ENCODE results near the gene BHLHE41.

BHLHE41 gene

DNA sequence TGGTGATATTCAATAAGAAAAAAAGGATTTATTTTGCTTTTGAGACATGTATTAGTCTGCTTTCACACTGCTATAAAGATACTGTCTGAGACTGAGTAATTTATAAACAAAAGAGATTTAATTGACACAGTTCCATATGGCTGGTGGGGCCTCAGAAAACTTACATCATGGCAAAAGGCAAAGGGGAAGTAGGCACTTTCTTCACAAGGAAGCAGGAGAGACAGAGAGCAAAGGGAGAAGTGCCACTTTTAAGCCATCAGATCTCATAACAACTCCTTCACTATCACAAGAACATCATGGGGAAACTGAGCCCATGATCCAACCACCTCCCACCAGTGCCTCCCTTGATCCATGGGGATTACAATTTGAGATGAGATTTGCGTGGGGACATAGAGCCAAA is 43.9 kb downstream of the BHLHE41 start:
- no peak for ATAC-seq

DNA sequence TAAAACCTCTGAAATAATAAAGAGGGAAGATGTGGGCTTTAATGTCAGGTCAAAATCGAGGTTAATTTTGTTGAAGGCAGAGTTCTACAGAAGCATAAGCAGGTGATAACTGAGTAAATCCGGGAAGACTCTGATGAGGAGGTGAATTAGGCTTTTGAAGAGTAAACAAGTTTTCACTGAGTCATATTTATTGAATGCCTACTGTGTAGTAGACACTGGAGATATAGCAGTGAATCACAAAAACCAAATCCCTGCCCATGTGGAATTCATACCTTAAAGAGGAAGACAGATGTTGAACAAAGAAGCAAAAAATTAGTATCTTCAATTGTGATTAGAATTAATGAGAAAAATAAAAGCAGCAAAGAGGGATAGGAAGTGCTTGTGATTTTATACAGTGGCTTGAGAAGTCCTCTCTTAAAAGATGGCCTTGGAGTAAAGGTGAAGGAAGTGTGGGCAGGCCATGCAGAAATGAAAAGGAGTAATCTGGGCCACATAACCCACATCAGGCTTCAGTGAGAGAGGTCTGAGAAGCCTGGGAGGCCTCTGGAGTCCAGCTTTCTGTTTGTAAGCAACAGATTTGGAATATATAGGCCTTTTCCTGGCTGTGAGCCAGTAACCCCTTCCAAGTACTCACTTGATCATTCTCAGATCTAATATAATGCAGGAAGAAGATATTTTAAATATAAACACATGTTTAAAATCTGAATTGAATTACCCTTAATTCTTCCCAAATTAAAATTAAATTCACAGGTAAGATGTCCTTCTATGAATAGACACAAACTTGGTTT is 46.7 kb downstream of the BHLHE41 start:
- no peak; the same call in 2 of the 3 replicates for ATAC-seq

More for the DNA sequence above, 43.9 kb downstream of the BHLHE41 start:
- TF ChIP-seq ZNF565 (CRISPR knock-in tag; conservative IDR thresholded peaks at IDR 0.05; ENCODE audit: low read depth) (no peak), TCF4 (CRISPR knock-in tag; IDR thresholded peaks at IDR 0.05; ENCODE audit: borderline replicate concordance) (no peak), ZC3H10 (CRISPR knock-in tag; IDR thresholded peaks at IDR 0.05) (no peak), ZNF70 (CRISPR knock-in tag; IDR thresholded peaks at IDR 0.05) (no peak), SNAI2 (CRISPR knock-in tag; IDR thresholded peaks at IDR 0.05) (no peak), ARNTL (CRISPR knock-in tag; IDR thresholded peaks at IDR 0.05; ENCODE audit: borderline replicate concordance, low read depth) (no peak), TOX (CRISPR knock-in tag; IDR thresholded peaks at IDR 0.05; ENCODE audit: borderline replicate concordance) (no peak), RARB (CRISPR knock-in tag; IDR thresholded peaks at IDR 0.05) (no peak), BACH2 (CRISPR knock-in tag; IDR thresholded peaks at IDR 0.05; ENCODE audit: borderline replicate concordance) (no peak), ZNF8 (CRISPR knock-in tag; IDR thresholded peaks at IDR 0.05) (no peak), OSR1 (CRISPR knock-in tag; IDR thresholded peaks at IDR 0.05) (no peak), ZFP3 (CRISPR knock-in tag; IDR thresholded peaks at IDR 0.05) (no peak)
- TF ChIP-seq, protein P1, sequence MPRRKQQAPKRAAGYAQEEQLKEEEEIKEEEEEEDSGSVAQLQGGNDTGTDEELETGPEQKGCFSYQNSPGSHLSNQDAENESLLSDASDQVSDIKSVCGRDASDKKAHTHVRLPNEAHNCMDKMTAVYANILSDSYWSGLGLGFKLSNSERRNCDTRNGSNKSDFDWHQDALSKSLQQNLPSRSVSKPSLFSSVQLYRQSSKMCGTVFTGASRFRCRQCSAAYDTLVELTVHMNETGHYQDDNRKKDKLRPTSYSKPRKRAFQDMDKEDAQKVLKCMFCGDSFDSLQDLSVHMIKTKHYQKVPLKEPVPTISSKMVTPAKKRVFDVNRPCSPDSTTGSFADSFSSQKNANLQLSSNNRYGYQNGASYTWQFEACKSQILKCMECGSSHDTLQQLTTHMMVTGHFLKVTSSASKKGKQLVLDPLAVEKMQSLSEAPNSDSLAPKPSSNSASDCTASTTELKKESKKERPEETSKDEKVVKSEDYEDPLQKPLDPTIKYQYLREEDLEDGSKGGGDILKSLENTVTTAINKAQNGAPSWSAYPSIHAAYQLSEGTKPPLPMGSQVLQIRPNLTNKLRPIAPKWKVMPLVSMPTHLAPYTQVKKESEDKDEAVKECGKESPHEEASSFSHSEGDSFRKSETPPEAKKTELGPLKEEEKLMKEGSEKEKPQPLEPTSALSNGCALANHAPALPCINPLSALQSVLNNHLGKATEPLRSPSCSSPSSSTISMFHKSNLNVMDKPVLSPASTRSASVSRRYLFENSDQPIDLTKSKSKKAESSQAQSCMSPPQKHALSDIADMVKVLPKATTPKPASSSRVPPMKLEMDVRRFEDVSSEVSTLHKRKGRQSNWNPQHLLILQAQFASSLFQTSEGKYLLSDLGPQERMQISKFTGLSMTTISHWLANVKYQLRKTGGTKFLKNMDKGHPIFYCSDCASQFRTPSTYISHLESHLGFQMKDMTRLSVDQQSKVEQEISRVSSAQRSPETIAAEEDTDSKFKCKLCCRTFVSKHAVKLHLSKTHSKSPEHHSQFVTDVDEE (CRISPR knock-in tag; IDR thresholded peaks at IDR 0.05), result no peak
- TF ChIP-seq, protein P2, sequence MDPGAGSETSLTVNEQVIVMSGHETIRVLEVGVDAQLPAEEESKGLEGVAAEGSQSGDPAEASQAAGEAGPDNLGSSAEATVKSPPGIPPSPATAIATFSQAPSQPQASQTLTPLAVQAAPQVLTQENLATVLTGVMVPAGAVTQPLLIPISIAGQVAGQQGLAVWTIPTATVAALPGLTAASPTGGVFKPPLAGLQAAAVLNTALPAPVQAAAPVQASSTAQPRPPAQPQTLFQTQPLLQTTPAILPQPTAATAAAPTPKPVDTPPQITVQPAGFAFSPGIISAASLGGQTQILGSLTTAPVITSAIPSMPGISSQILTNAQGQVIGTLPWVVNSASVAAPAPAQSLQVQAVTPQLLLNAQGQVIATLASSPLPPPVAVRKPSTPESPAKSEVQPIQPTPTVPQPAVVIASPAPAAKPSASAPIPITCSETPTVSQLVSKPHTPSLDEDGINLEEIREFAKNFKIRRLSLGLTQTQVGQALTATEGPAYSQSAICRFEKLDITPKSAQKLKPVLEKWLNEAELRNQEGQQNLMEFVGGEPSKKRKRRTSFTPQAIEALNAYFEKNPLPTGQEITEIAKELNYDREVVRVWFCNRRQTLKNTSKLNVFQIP (CRISPR knock-in tag; IDR thresholded peaks at IDR 0.05; ENCODE audit: borderline replicate concordance, low read depth), result no peak
- TF ChIP-seq, protein P3, sequence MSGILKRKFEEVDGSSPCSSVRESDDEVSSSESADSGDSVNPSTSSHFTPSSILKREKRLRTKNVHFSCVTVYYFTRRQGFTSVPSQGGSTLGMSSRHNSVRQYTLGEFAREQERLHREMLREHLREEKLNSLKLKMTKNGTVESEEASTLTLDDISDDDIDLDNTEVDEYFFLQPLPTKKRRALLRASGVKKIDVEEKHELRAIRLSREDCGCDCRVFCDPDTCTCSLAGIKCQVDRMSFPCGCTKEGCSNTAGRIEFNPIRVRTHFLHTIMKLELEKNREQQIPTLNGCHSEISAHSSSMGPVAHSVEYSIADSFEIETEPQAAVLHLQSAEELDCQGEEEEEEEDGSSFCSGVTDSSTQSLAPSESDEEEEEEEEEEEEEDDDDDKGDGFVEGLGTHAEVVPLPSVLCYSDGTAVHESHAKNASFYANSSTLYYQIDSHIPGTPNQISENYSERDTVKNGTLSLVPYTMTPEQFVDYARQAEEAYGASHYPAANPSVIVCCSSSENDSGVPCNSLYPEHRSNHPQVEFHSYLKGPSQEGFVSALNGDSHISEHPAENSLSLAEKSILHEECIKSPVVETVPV (CRISPR knock-in tag; IDR thresholded peaks at IDR 0.05), result no peak

More for the DNA sequence above, 46.7 kb downstream of the BHLHE41 start:
- TF ChIP-seq ZNF565 (CRISPR knock-in tag; conservative IDR thresholded peaks at IDR 0.05; ENCODE audit: low read depth) (no peak), SNAI2 (CRISPR knock-in tag; IDR thresholded peaks at IDR 0.05) (no peak), ARNTL (CRISPR knock-in tag; IDR thresholded peaks at IDR 0.05; ENCODE audit: borderline replicate concordance, low read depth) (no peak), TOX (CRISPR knock-in tag; IDR thresholded peaks at IDR 0.05; ENCODE audit: borderline replicate concordance) (no peak), GLIS3 (CRISPR knock-in tag; IDR thresholded peaks at IDR 0.05) (no peak), TCF4 (CRISPR knock-in tag; IDR thresholded peaks at IDR 0.05; ENCODE audit: borderline replicate concordance) (no peak), BACH2 (CRISPR knock-in tag; IDR thresholded peaks at IDR 0.05; ENCODE audit: borderline replicate concordance) (no peak), RARB (CRISPR knock-in tag; IDR thresholded peaks at IDR 0.05) (no peak), ESRRG (CRISPR knock-in tag; IDR thresholded peaks at IDR 0.05) (no peak), OSR1 (CRISPR knock-in tag; IDR thresholded peaks at IDR 0.05) (no peak), ZFP3 (CRISPR knock-in tag; IDR thresholded peaks at IDR 0.05) (no peak), CSDC2 (CRISPR knock-in tag; IDR thresholded peaks at IDR 0.05) (no peak), ZFP30 (CRISPR knock-in tag; IDR thresholded peaks at IDR 0.05) (no peak)
- TF ChIP-seq, protein P3 (CRISPR knock-in tag; IDR thresholded peaks at IDR 0.05), result no peak
- TF ChIP-seq, protein P4, sequence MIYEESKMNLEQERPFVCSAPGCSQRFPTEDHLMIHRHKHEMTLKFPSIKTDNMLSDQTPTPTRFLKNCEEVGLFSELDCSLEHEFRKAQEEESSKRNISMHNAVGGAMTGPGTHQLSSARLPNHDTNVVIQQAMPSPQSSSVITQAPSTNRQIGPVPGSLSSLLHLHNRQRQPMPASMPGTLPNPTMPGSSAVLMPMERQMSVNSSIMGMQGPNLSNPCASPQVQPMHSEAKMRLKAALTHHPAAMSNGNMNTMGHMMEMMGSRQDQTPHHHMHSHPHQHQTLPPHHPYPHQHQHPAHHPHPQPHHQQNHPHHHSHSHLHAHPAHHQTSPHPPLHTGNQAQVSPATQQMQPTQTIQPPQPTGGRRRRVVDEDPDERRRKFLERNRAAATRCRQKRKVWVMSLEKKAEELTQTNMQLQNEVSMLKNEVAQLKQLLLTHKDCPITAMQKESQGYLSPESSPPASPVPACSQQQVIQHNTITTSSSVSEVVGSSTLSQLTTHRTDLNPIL (CRISPR knock-in tag; IDR thresholded peaks at IDR 0.05; ENCODE audit: low read depth), result no peak
- TF ChIP-seq, protein P5, sequence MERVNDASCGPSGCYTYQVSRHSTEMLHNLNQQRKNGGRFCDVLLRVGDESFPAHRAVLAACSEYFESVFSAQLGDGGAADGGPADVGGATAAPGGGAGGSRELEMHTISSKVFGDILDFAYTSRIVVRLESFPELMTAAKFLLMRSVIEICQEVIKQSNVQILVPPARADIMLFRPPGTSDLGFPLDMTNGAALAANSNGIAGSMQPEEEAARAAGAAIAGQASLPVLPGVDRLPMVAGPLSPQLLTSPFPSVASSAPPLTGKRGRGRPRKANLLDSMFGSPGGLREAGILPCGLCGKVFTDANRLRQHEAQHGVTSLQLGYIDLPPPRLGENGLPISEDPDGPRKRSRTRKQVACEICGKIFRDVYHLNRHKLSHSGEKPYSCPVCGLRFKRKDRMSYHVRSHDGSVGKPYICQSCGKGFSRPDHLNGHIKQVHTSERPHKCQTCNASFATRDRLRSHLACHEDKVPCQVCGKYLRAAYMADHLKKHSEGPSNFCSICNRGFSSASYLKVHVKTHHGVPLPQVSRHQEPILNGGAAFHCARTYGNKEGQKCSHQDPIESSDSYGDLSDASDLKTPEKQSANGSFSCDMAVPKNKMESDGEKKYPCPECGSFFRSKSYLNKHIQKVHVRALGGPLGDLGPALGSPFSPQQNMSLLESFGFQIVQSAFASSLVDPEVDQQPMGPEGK (CRISPR knock-in tag; IDR thresholded peaks at IDR 0.05; ENCODE audit: borderline replicate concordance), result no peak
- TF ChIP-seq, protein P1 (CRISPR knock-in tag; IDR thresholded peaks at IDR 0.05), result no peak

All from SK-N-SH treated with all-trans-retinoic acid at 6 μM for 48 hours (cell line).